ENCODE measurements around the gene CRIM1. TPM values are rescaled to one million over a fixed set of nuclear protein-coding genes. Genes with fewer than 3 reads are reported as not detected.
A peak's percentile ranks its signal among the peaks of the same experiment; 100 is the strongest.

Gene CRIM1
- total RNA-seq, 6 experiments from 2014 or later, result 731 to 946 (median 839) TPM

GRCh38 chr2:36423619-36424120 lies 68.1 kb downstream of the CRIM1 start:
- Mint-ChIP-seq H3K36me3 (ENCODE audit: low read depth) (peaks cover 86% of the 10 kb centered on the region), H3K27me3 (ENCODE audit: insufficient read depth) (peaks cover 43% of the 10 kb centered on the region), H3K27ac (peak overlapping the region; percentile 64), H3K9me3 (no peaks in the 10 kb centered on the region), H3K4me3 (0 out of 2 replicates have a peak overlapping the region, but pooled peaks have one; percentile 6), H3K4me1 (ENCODE audit: low read depth) (peaks cover 99% of the 10 kb centered on the region)
- DNase-seq, result no peak
- TF ChIP-seq, protein P1, sequence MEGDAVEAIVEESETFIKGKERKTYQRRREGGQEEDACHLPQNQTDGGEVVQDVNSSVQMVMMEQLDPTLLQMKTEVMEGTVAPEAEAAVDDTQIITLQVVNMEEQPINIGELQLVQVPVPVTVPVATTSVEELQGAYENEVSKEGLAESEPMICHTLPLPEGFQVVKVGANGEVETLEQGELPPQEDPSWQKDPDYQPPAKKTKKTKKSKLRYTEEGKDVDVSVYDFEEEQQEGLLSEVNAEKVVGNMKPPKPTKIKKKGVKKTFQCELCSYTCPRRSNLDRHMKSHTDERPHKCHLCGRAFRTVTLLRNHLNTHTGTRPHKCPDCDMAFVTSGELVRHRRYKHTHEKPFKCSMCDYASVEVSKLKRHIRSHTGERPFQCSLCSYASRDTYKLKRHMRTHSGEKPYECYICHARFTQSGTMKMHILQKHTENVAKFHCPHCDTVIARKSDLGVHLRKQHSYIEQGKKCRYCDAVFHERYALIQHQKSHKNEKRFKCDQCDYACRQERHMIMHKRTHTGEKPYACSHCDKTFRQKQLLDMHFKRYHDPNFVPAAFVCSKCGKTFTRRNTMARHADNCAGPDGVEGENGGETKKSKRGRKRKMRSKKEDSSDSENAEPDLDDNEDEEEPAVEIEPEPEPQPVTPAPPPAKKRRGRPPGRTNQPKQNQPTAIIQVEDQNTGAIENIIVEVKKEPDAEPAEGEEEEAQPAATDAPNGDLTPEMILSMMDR (IDR thresholded peaks at IDR 0.05), result no peak

DNA sequence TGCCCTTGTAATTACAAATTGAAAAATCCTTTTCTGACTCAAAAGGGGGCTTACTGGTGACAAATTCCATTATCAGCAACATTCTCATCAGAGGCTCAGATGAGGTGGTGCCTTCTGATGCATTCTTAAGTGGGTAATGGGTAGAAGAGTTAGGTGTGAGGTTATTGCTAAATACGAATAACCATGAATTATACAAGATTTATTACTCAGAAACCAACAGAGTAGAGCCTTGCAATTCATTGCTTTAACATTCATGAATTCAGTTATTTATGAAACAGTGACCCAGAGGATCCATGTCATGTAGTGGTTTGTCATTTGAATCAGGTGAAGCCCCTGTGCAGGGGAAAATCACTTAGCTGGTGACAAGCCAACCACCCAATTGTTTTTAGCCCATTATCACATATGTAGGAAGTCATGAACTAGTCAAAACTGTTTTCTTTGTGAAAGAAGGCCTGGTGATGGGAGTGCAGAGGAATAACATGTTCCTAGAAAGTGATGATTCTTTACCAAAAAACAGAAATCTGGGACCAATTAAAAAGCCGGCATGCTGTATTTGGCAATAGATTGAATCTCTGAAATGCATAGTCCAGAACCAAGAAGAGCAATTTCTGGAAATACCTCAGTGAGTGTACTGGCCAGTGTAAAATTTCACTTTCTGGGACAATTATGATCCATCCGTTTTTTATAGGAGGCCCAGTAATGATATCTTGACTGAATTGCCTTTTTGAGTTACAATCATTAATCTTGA lies 70.2 kb downstream of the CRIM1 start:
- H3K27me3 Mint-ChIP-seq (ENCODE audit: insufficient read depth), result peaks cover 50% of the 10 kb centered on the region
- peaks cover 8% of the 10 kb centered on the region; the same call in 1 of the 2 replicates for H3K9me3 Mint-ChIP-seq
- H3K36me3 Mint-ChIP-seq (ENCODE audit: low read depth), result peaks cover 83% of the 10 kb centered on the region
- H3K4me3 Mint-ChIP-seq, result peak overlapping the region; percentile 47; the same call in 1 of the 2 replicates
- TF ChIP-seq, protein P1 (IDR thresholded peaks at IDR 0.05), result no peak
- H3K4me1 Mint-ChIP-seq (ENCODE audit: low read depth), result peaks cover 99% of the 10 kb centered on the region
- H3K27ac Mint-ChIP-seq, result peak overlapping the region; percentile 81
- no peak for DNase-seq

GRCh38 chr2:36427790-36428243 lies 72.2 kb downstream of the CRIM1 start:
- peaks cover 8% of the 10 kb centered on the region; the same call in 1 of the 2 replicates for H3K9me3 Mint-ChIP-seq
- TF ChIP-seq, protein P1 (IDR thresholded peaks at IDR 0.05), result no peak
- H3K4me1 Mint-ChIP-seq (ENCODE audit: low read depth), result peaks cover 100% of the 10 kb centered on the region
- DNase-seq, result peak; percentile 57
- peaks cover 92% of the 10 kb centered on the region for H3K36me3 Mint-ChIP-seq (ENCODE audit: low read depth)
- peak overlapping the region; percentile 81 for H3K27ac Mint-ChIP-seq
- H3K4me3 Mint-ChIP-seq, result peak overlapping the region; percentile 27; the same call in 1 of the 2 replicates
- peaks cover 46% of the 10 kb centered on the region for H3K27me3 Mint-ChIP-seq (ENCODE audit: insufficient read depth)

GRCh38 chr2:36430549-36430948 lies 75.0 kb downstream of the CRIM1 start:
- H3K27me3 Mint-ChIP-seq (ENCODE audit: insufficient read depth), result peaks cover 57% of the 10 kb centered on the region
- peaks cover 100% of the 10 kb centered on the region for H3K4me1 Mint-ChIP-seq (ENCODE audit: low read depth)
- H3K27ac Mint-ChIP-seq, result peak overlapping the region; percentile 81
- no peak for DNase-seq
- peaks cover 12% of the 10 kb centered on the region; the same call in 1 of the 2 replicates for H3K9me3 Mint-ChIP-seq
- TF ChIP-seq, protein P1 (IDR thresholded peaks at IDR 0.05), result no peak
- H3K4me3 Mint-ChIP-seq, result peak overlapping the region; percentile 34; the same call in 1 of the 2 replicates
- peaks cover 87% of the 10 kb centered on the region for H3K36me3 Mint-ChIP-seq (ENCODE audit: low read depth)

DNA sequence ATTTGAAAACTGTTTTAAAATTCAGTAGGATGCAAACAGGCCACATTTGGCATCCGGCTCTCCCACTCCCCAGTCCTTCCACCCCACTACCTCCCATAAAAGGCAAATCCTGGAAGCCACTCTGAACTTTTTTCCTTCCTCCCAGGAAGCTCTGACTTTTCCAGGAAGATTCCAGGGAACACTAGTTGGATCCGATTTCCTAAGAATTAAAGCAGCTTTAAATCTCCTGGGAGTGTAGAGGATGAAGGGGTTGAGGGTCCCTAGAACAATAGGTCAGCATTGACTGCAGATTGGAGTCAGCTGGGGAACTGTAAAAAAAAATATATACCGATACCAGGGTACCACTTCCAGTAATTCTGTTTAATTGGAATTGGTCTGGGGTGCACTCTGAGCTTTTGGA lies 76.9 kb downstream of the CRIM1 start:
- H3K36me3 Mint-ChIP-seq (ENCODE audit: low read depth), result peaks cover 79% of the 10 kb centered on the region
- H3K4me1 Mint-ChIP-seq (ENCODE audit: low read depth), result peaks cover 97% of the 10 kb centered on the region
- H3K9me3 Mint-ChIP-seq, result peaks cover 12% of the 10 kb centered on the region; the same call in 1 of the 2 replicates
- peak overlapping the region; percentile 81 for H3K27ac Mint-ChIP-seq
- peak overlapping the region; percentile 47; the same call in 1 of the 2 replicates for H3K4me3 Mint-ChIP-seq
- peaks cover 54% of the 10 kb centered on the region for H3K27me3 Mint-ChIP-seq (ENCODE audit: insufficient read depth)
- DNase-seq, result no peak
- TF ChIP-seq, protein P1 (IDR thresholded peaks at IDR 0.05), result no peak

All from HFFc6 (cell line).